ENCODE results near the gene CRYBG1. TPM values are rescaled to one million over a fixed set of nuclear protein-coding genes. Genes with fewer than 3 reads are reported as not detected.

The CRYBG1 gene
- total RNA-seq, 4 donors from 2014 or later = 7.9 to 14.4 (median 11.1) TPM

DNA sequence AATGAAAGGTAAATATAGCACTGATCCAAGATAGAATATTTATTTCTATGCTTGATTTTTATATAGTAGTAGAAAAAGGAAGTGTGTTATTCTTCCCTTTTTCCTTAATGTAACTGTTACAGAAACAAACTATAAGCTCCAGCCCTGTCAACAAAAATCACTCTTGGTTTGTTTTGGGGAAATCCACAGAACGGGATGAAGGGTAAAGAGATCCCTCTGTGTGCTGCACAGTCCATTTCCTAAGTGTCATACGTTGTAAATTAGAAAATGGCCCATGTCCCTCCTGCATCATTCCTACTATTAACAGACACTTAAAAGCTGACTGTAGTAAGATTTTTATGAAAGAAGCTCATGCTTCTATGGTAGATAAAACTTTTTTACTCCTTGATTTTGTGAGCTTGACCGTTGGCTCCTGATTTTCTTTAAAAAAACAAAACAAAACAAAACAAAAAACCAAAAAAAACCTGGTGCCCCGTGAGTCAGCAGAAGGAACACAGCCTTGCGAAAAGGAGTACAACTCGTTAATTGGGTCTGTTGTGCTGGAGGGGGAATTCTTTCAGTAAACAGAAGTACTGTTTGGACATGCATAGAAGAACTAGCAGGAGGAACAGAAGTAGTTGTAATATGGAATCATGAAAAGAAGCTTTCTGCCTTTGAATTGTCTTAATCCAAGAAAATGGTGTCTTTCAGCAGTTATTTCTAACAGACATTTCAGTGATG, 201.3 kb downstream of the CRYBG1 start:
- intact Hi-C loops (cut with DNase I) = loop anchor here (10.0 kb wide), 1 partner anchor 227 kb away; no protein-coding TSS in a partner anchor
- peak in 1 of 2 donors; percentile 7 for TF ChIP-seq POLR2A (IDR thresholded peaks at IDR 0.05)
- TF ChIP-seq, protein P1, sequence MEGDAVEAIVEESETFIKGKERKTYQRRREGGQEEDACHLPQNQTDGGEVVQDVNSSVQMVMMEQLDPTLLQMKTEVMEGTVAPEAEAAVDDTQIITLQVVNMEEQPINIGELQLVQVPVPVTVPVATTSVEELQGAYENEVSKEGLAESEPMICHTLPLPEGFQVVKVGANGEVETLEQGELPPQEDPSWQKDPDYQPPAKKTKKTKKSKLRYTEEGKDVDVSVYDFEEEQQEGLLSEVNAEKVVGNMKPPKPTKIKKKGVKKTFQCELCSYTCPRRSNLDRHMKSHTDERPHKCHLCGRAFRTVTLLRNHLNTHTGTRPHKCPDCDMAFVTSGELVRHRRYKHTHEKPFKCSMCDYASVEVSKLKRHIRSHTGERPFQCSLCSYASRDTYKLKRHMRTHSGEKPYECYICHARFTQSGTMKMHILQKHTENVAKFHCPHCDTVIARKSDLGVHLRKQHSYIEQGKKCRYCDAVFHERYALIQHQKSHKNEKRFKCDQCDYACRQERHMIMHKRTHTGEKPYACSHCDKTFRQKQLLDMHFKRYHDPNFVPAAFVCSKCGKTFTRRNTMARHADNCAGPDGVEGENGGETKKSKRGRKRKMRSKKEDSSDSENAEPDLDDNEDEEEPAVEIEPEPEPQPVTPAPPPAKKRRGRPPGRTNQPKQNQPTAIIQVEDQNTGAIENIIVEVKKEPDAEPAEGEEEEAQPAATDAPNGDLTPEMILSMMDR (IDR thresholded peaks at IDR 0.05) = no peak
- peak; percentile 9 to 10 for DNase-seq
- no peaks in the 10 kb centered on the region for H3K9me3 ChIP-seq
- H3K4me1 ChIP-seq = peaks cover 11 to 13% of the 10 kb centered on the region in 2 donors
- no peaks in the 10 kb centered on the region for H3K36me3 ChIP-seq
- H3K27ac ChIP-seq = peak overlapping the region; percentile 47 to 80 (median 48)
- no peaks in the 10 kb centered on the region for H3K27me3 ChIP-seq
- H3K4me3 ChIP-seq (replicated peaks in 1 of 3) = no peak overlapping the region
- 29 to 34% methylated on average over 6 of the region's 6 CpGs for WGBS, 2 donors

DNA sequence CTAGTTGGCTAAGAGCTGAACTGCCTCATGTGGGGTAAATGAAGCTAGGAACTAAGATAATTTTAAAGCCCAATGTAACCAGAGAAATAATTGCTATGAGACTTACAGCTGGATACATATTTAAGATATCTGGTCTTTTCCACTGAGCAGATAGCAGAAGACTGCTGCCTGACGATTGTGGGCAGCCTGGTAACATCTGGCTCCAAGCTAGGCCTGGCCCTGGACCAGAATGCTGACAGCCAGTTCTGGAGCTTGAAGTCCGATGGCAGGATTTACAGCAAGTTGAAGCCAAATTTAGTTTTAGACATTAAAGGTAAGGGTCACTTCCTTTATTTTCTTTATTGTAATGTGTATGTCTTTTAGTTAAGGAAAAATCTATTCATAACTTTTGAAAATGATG, 203.1 kb downstream of the CRYBG1 start:
- Histone ChIP-seq H3K27me3 (no peaks in the 10 kb centered on the region), H3K36me3 (no peaks in the 10 kb centered on the region), H3K27ac (no peak overlapping the region), H3K4me3 (replicated peaks in 1 of 3) (no peak overlapping the region), H3K9me3 (no peaks in the 10 kb centered on the region), H3K4me1 (peaks cover 11 to 13% of the 10 kb centered on the region in 2 donors)
- TF ChIP-seq POLR2A (IDR thresholded peaks at IDR 0.05) = no peak
- TF ChIP-seq, protein P1 (IDR thresholded peaks at IDR 0.05) = no peak
- 79% methylated on average over 2 of the region's 2 CpGs for whole genome bisulfite sequencing, 2 donors
- no peak for DNase-seq
- intact Hi-C loops (cut with DNase I) = loop anchor here (10.0 kb wide), 1 partner anchor 229 kb away; no protein-coding TSS in a partner anchor

DNA sequence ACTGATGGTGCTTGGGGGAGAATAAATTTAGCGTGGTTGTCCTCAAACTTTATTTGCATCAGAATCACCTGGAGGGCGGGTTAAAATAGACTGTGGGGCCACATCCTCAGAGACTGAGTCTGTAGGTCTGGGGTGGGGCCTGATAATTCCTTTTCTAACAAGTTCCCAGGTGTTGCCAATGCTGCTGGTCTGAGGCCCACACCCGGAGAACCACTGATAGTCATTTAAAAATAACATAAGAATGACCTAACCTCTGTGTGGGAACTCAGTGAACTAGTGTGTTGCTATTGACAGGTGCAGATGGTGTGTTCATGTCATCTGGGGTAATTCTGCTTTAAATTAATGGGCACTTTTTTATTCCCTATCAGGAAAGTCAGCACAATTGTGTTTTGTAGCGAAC, 204.0 kb downstream of the CRYBG1 start:
- TF ChIP-seq, protein P1 (IDR thresholded peaks at IDR 0.05) = no peak
- no peak for TF ChIP-seq POLR2A (IDR thresholded peaks at IDR 0.05)
- H3K27me3 ChIP-seq = no peaks in the 10 kb centered on the region
- H3K9me3 ChIP-seq = no peaks in the 10 kb centered on the region
- H3K36me3 ChIP-seq = no peaks in the 10 kb centered on the region
- H3K4me3 ChIP-seq (replicated peaks in 1 of 3) = no peak overlapping the region
- DNase-seq = no peak
- intact Hi-C loops (cut with DNase I) = loop anchor here (10.0 kb wide), 1 partner anchor 230 kb away; no protein-coding TSS in a partner anchor
- H3K27ac ChIP-seq = no peak overlapping the region
- 70 to 94% methylated on average over 3 to 4 of the region's 4 CpGs for WGBS, 2 donors
- peaks cover 11 to 13% of the 10 kb centered on the region in 2 donors for H3K4me1 ChIP-seq

DNA sequence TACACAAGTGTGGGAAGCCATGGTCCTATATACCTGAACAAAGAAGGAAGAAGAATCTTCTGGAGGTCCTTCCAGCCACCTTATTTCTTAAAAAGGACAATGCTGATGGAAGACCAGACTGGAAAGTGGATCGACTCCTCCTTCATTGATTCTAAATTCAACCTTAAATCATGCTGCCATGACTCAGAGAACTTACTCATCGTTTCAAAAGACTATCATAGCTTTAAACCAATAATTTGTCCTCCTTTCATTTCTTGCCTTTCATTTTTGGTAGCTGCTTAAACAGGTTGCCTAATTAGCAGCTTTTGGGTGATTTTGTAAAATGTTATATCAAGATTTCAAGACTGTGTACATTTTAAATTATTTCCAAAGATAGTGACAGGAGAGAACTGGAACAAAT, 208.0 kb downstream of the CRYBG1 start:
- TF ChIP-seq, protein P1 (IDR thresholded peaks at IDR 0.05) = no peak
- no peak for TF ChIP-seq POLR2A (IDR thresholded peaks at IDR 0.05)
- Histone ChIP-seq H3K4me3 (replicated peaks in 1 of 3) (no peak overlapping the region), H3K9me3 (no peaks in the 10 kb centered on the region), H3K36me3 (no peaks in the 10 kb centered on the region), H3K27ac (no peak overlapping the region), H3K27me3 (no peaks in the 10 kb centered on the region), H3K4me1 (no peaks in the 10 kb centered on the region)
- no peak for DNase-seq
- WGBS, 2 donors = 86 to 91% methylated on average over 2 of the region's 2 CpGs
- intact Hi-C loops (cut with DNase I) = loop anchor here (5.0 to 10.0 kb wide), 2 partner anchors 121 to 234 kb away; no protein-coding TSS in a partner anchor

DNA sequence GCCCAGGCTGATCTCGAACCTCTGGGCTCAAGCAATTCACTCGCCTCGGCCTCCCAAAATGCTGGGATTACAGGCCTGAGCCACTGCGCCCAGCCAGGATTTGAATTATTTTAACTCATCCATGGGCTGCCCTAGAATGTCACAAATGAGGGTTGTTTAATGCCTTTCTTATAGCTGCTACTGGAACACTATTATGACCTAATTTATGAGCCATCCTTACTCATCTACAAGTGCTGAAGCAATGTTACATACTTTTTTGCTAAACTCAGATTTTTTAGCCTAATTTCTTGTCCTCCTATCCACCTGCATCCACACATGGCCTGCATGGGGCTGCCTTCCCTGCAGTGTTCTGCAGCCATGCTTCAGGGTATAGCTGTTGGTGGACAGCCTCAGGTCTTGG, 208.9 kb downstream of the CRYBG1 start:
- Histone ChIP-seq H3K4me3 (replicated peaks in 1 of 3) (no peak overlapping the region), H3K27me3 (no peaks in the 10 kb centered on the region), H3K9me3 (no peaks in the 10 kb centered on the region), H3K27ac (no peak overlapping the region), H3K4me1 (no peaks in the 10 kb centered on the region), H3K36me3 (no peaks in the 10 kb centered on the region)
- no peak for DNase-seq
- intact Hi-C loops (cut with DNase I) = loop anchor here (5.0 to 10.0 kb wide), 2 partner anchors 122 to 235 kb away; no protein-coding TSS in a partner anchor
- no peak for TF ChIP-seq POLR2A (IDR thresholded peaks at IDR 0.05)
- TF ChIP-seq, protein P1 (IDR thresholded peaks at IDR 0.05) = no peak
- WGBS, 2 donors = 98% methylated on average over 4 of the region's 4 CpGs
